GM11168 (cell line): ENCODE measurements around the gene PKP3.
"Not testable (repeated sequence)": the region's sequence is repeated elsewhere in the genome, so short reads cannot be mapped to it uniquely, and the experiment has no call there.

Experiments used
- in situ Hi-C: fragments of 300-500 bp; cut with MboI; formaldehyde crosslinking; loops from one replicate; pipeline ENCODE4 v1.12.0; 2022; ENCODE audit warnings: low sequenced_read_pairs; ENCODE audit not compliant: unreplicated experiment

Gene PKP3

DNA sequence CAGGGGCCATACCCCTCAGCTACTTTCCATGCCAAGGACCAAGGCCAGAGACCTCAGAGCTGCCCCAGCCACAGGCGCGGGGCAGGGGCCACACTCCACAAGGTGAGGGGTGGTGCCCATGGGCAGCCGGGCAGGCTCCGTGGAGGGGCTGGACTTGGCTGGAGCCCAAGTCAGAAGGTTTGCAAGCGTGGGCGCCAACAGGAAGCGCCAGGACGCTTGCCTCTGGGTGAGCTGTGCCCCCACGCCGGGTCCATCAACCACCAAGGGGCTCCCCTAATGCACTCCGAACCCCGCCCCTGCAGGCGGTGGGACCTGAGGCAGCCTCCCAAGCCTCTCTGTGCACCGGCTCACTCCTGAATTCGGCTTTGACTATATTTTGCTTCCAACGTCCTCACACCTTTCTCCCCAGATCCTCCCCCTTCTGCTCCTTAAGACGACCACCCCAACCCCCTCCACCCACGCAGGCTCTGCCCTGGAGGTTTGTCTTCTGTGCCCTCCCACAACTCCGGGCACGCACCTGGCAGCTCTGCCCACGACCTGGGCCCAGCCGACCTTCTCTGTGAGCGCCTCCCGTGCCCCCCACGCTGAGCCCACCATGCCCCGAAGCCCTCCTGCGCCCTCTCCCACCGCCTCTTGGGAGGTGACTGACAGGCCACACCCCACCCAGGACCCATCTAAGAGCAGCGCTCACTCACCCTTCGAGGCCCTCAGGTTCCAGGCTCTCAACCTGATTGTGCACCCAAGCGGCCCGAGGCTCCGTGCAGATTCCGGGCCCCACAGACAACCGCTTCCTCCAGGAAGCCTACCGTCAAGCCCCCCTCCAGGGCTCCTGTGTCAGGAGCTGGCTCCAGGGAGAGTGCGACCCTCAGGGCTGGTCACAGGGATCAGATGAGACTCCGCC lies 2.6 kb upstream of the PKP3 start:
- in situ Hi-C loops: no loop called here

- in situ Hi-C loops: no loop called here
Observed at GRCh38 chr11:392102-392777, 1.8 kb upstream of the PKP3 start.

- in situ Hi-C loops: no loop called here
Observed at GRCh38 chr11:393219-394033, 583 bp upstream of the PKP3 start.

- in situ Hi-C loops: no loop called here
Observed at GRCh38 chr11:394858-395655, 1.0 kb downstream of the PKP3 start.

GRCh38 chr11:395866-396265 lies 1.9 kb downstream of the PKP3 start:
- in situ Hi-C loops: no loop called here

GRCh38 chr11:396511-396947 lies 2.5 kb downstream of the PKP3 start:
- in situ Hi-C loops: no loop called here

DNA sequence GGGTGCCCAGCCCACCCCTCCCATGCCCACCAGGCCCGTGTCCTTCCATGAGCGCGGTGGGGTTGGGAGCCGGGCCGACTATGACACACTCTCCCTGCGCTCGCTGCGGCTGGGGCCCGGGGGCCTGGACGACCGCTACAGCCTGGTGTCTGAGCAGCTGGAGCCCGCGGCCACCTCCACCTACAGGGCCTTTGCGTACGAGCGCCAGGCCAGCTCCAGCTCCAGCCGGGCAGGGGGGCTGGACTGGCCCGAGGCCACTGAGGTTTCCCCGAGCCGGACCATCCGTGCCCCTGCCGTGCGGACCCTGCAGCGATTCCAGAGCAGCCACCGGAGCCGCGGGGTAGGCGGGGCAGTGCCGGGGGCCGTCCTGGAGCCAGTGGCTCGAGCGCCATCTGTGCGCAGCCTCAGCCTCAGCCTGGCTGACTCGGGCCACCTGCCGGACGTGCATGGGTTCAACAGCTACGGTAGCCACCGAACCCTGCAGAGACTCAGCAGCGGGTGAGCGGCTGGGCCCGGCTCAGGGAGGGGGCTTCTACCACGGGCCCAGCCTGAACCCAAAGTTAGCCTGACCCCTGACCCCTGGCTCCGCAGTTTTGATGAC lies 3.0 kb downstream of the PKP3 start:
- in situ Hi-C loops: no loop called here

GRCh38 chr11:398826-399225 lies 4.8 kb downstream of the PKP3 start:
- in situ Hi-C loops: no loop called here

DNA sequence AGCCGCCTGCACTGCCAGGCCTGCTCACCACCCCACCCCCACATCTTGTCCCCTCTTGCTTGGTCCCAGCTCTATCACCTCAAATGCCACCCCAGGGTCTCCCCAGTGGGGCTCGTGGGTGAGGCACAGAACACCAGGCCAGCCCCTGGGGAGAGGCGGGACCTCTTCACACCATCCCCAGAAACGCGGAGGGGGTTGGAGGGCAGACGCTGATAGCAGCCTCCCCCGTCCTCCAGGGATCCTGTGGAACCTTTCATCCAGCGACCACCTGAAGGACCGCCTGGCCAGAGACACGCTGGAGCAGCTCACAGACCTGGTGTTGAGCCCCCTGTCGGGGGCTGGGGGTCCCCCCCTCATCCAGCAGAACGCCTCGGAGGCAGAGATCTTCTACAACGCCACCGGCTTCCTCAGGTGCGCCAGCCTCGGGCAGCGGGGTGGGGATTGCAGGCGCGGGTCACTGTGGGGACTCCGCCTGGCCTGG lies 5.8 kb downstream of the PKP3 start:
- in situ Hi-C loops: no loop called here

DNA sequence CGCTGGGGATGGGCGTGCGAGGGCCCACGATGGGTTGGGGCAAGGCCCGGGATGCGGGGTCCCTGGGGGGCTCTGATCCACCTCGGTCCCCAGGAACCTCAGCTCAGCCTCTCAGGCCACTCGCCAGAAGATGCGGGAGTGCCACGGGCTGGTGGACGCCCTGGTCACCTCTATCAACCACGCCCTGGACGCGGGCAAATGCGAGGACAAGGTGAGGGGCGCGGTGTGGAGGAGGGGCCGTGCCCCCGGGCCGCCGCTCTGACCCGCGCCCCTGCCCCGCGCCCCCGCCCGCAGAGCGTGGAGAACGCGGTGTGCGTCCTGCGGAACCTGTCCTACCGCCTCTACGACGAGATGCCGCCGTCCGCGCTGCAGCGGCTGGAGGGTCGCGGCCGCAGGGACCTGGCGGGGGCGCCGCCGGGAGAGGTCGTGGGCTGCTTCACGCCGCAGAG lies 6.3 kb downstream of the PKP3 start:
- in situ Hi-C loops: no loop called here

GRCh38 chr11:401196-401595 lies 7.2 kb downstream of the PKP3 start:
- in situ Hi-C loops: not testable (repeated sequence)

GRCh38 chr11:403021-403760 lies 9.2 kb downstream of the PKP3 start:
- in situ Hi-C loops: no loop called here

DNA sequence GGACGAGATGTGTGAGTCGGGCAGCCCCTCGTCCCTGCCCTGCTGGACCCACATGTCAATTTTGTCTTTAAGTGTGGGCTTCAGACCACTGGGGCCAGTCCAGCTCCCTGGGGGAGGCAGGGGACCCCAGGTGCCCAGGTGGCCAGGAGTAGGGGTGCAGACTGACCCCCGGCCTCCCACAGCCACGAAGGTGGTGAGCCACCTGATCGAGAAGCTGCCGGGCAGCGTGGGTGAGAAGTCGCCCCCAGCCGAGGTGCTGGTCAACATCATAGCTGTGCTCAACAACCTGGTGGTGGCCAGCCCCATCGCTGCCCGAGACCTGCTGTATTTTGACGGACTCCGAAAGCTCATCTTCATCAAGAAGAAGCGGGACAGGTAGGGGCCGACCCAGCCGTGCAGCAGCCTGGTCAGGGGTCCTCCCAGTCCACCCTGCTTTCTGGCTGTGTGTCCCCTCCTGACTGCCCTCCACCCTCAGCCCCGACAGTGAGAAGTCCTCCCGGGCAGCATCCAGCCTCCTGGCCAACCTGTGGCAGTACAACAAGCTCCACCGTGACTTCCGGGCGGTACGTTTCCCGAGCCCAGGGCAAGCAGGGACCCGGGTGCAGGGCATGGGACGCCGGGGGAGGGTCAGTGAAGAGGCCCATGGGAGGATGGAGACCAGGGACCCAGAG lies 9.9 kb downstream of the PKP3 start:
- in situ Hi-C loops: no loop called here

- in situ Hi-C loops: no loop called here
Observed at GRCh38 chr11:404551-405264, 10.7 kb downstream of the PKP3 start.

DNA sequence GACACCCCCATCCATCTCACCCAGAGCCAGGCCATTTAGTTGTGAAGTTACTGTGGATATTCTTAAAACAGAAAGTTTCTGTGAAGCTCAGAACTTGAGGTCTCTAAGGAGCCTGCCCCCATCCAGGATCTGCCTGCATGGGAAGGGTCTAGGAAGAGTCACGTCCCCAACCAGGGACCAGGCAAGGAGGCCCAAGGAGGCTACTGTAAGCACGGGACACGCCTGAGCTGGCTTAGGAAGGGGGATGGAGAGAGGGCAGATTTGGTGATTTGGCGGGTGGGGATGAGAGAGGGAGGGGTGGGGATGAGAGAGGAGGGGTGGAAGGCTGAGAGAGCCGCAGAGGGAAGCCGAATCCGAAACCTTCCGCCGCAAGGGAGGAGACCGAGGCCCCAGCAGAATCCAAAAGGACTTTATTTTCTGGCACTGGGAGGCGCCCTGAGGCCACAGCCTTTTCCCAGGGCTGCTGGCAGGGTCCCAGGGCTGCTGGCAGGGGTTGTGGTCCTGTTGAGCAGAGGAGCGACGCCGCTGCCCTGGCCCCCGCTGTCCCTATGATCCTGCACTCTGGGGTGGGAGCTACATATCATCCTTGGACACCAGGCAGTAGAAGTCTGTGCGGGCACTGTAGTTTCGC lies 11.4 kb downstream of the PKP3 start:
- in situ Hi-C loops: no loop called here

- in situ Hi-C loops: no loop called here
Observed at GRCh38 chr11:405954-406795, 12.2 kb downstream of the PKP3 start.
